Gastroesophageal sphincter (tissue), 4 donors: ENCODE results near the gene NLGN1. TPM values are rescaled to one million over a fixed set of nuclear protein-coding genes. Genes with fewer than 3 reads are reported as not detected.

ENCODE experiments used
- ATAC-seq: fragments of 150-250 bp; one replicate; pipeline ENCODE4 v1.9.1; 2016; ENCODE audit warnings: mild to moderate bottlenecking, moderate library complexity
- H3K27ac ChIP-seq, 4 donors: fragments of 200-600 bp; sonication (generic) in 3 of 4; 1 replicate in 3 of 4; 2 replicates in 1 of 4; pipeline ENCODE4 v1.5.1; 2016 to 2019
- H3K27me3 ChIP-seq: fragments of 200-600 bp; sonication (generic); one replicate; pipeline ENCODE4 v1.5.1; 2019
- H3K36me3 ChIP-seq, 2 donors: fragments of 200-600 bp; sonication (generic); one replicate each; pipeline ENCODE4 v1.5.1; 2019; ENCODE audit warnings: control low read depth in 1 of 2
- H3K4me1 ChIP-seq, 3 donors: fragments of 200-600 bp; sonication (generic); 1 replicate in 2 of 3; 2 replicates in 1 of 3; pipeline ENCODE4 v1.5.1; 2016 to 2019; ENCODE audit warnings: control low read depth in 2 of 3
- H3K4me3 ChIP-seq, 2 donors: fragments of 200-600 bp; sonication (generic); one replicate each; pipeline ENCODE4 v1.5.1; 2019; ENCODE audit warnings: mild to moderate bottlenecking in 1 of 2, moderate library complexity in 1 of 2
- H3K9me3 ChIP-seq, 3 donors: fragments of 200-600 bp; sonication (generic); one replicate each; pipeline ENCODE4 v1.5.1; 2017 to 2019; ENCODE audit warnings: control low read depth in 2 of 3
- CTCF ChIP-seq, 4 experiments: fragments of 200-600 bp in 2 of 4; fragments of 450-650 bp in 2 of 4; sonication (generic) in 1 of 4; IDR thresholded peaks; one replicate each; pipeline ENCODE4 v1.5.1; 2017 to 2019; ENCODE audit warnings: antibody characterized with exemption in 4 of 4, mild to moderate bottlenecking in 2 of 4, moderate library complexity in 2 of 4
- EP300 ChIP-seq: sonication (generic); formaldehyde crosslinking; IDR thresholded peaks from one replicate; pipeline ENCODE4 v1.6.1; 2017; ENCODE audit warnings: antibody characterized with exemption, mild to moderate bottlenecking
- POLR2A ChIP-seq, 2 donors: fragments of 450-650 bp; IDR thresholded peaks; one replicate each; pipeline ENCODE4 v1.6.1; 2017; ENCODE audit warnings: antibody characterized with exemption in 2 of 2, mild to moderate bottlenecking in 2 of 2, moderate library complexity in 1 of 2
- POLR2AphosphoS5 ChIP-seq: sonication (generic); formaldehyde crosslinking; IDR thresholded peaks from one replicate; pipeline ENCODE4 v1.6.1; 2017; ENCODE audit warnings: antibody characterized with exemption
- WGBS, 2 donors: methylation state at CpG; one replicate each; pipeline ENCODE4 v1.1.5; 2018; ENCODE audit warnings: low coverage in 1 of 2; 5-methylcytosine and 5-hydroxymethylcytosine counted together
- total RNA-seq, 4 donors: library from RNA; depleted of rRNA; stranded (reverse); fragments of >200 nt; gene quantifications; one replicate each; pipeline ENCODE4 v1.1.0, GENCODE V29; 2016

The NLGN1 gene
- total RNA-seq, 4 donors from 2014 or later: 13.4 to 26.4 (median 24.0) TPM

- no peak for ATAC-seq
Measured at GRCh38 chr3:173624086-173624485, 226.5 kb downstream of the NLGN1 start.

GRCh38 chr3:173630849-173631248, 233.3 kb downstream of the NLGN1 start:
- no peaks in the 10 kb centered on the region for H3K9me3 ChIP-seq
- H3K4me1 ChIP-seq: peaks cover 0 to 9% (median 0%) of the 10 kb centered on the region in 3 donors
- H3K36me3 ChIP-seq: no peaks in the 10 kb centered on the region
- no peak overlapping the region for H3K4me3 ChIP-seq
- WGBS, 2 donors: 82 to 100% methylated on average over 2 of the region's 2 CpGs
- no peaks in the 10 kb centered on the region for H3K27me3 ChIP-seq
- H3K27ac ChIP-seq: no peak overlapping the region
- no peak for ATAC-seq
- TF ChIP-seq CTCF (IDR thresholded peaks at IDR 0.05) (no peak), EP300 (no peak), POLR2AphosphoS5 (no peak), POLR2A (IDR thresholded peaks at IDR 0.05) (no peak)

More at GRCh38 chr3:173624086-173624485, 226.5 kb downstream of the NLGN1 start:
- no peak for TF ChIP-seq POLR2AphosphoS5
- TF ChIP-seq CTCF (IDR thresholded peaks at IDR 0.05): no peak
- TF ChIP-seq POLR2A (IDR thresholded peaks at IDR 0.05): no peak
- no peak for TF ChIP-seq EP300
- H3K4me3 ChIP-seq: no peak overlapping the region
- no peaks in the 10 kb centered on the region for H3K9me3 ChIP-seq
- H3K27ac ChIP-seq: no peak overlapping the region
- 78 to 89% methylated on average over 3 of the region's 3 CpGs for WGBS, 2 donors
- H3K4me1 ChIP-seq: peaks cover 0 to 5% (median 0%) of the 10 kb centered on the region in 3 donors
- no peaks in the 10 kb centered on the region for H3K36me3 ChIP-seq
- no peaks in the 10 kb centered on the region for H3K27me3 ChIP-seq

- no peak for ATAC-seq
- Histone ChIP-seq H3K27ac (no peak overlapping the region), H3K36me3 (no peaks in the 10 kb centered on the region), H3K4me1 (peaks cover 0 to 9% (median 0%) of the 10 kb centered on the region in 3 donors), H3K9me3 (no peaks in the 10 kb centered on the region), H3K4me3 (no peak overlapping the region), H3K27me3 (no peaks in the 10 kb centered on the region)
- TF ChIP-seq POLR2AphosphoS5 (no peak), POLR2A (IDR thresholded peaks at IDR 0.05) (no peak), EP300 (no peak), CTCF (IDR thresholded peaks at IDR 0.05) (no peak)
Measured at GRCh38 chr3:173632945-173633344, 235.4 kb downstream of the NLGN1 start.

GRCh38 chr3:173635826-173636225, 238.3 kb downstream of the NLGN1 start:
- no peak overlapping the region for H3K27ac ChIP-seq
- H3K27me3 ChIP-seq: no peaks in the 10 kb centered on the region
- H3K4me1 ChIP-seq: no peaks in the 10 kb centered on the region
- H3K4me3 ChIP-seq: no peak overlapping the region
- ATAC-seq: no peak
- TF ChIP-seq POLR2A (IDR thresholded peaks at IDR 0.05): no peak
- no peak for TF ChIP-seq CTCF (IDR thresholded peaks at IDR 0.05)
- no peak for TF ChIP-seq POLR2AphosphoS5
- no peak for TF ChIP-seq EP300
- H3K9me3 ChIP-seq: no peaks in the 10 kb centered on the region
- H3K36me3 ChIP-seq: no peaks in the 10 kb centered on the region
- 87 to 95% methylated on average over 6 of the region's 6 CpGs for WGBS, 2 donors

GRCh38 chr3:173639098-173639497, 241.6 kb downstream of the NLGN1 start:
- 44% methylated on average over 2 of the region's 2 CpGs; no CpG with 5 or more reads in 1 of the 2 donors for WGBS, 2 donors
- H3K9me3 ChIP-seq: no peaks in the 10 kb centered on the region
- H3K4me3 ChIP-seq: no peak overlapping the region
- no peak for ATAC-seq
- no peak overlapping the region for H3K27ac ChIP-seq
- TF ChIP-seq EP300 (no peak), POLR2A (IDR thresholded peaks at IDR 0.05) (no peak), CTCF (IDR thresholded peaks at IDR 0.05) (no peak), POLR2AphosphoS5 (no peak)
- H3K4me1 ChIP-seq: no peaks in the 10 kb centered on the region
- H3K36me3 ChIP-seq: no peaks in the 10 kb centered on the region
- H3K27me3 ChIP-seq: no peaks in the 10 kb centered on the region
